NCI-H446 (cell line): ENCODE data around the gene NFIL3.
A peak's percentile ranks its signal among the peaks of the same experiment; 100 is the strongest.
"Not testable (repeated sequence)": the region's sequence is repeated elsewhere in the genome, so short reads cannot be mapped to it uniquely, and the experiment has no call there.

Experiments used
- DNase-seq, 2 experiments: peaks; one replicate each; lab custom pipeline; 2025; lab: John Stamatoyannopoulos, UW

NFIL3 gene, protein sequence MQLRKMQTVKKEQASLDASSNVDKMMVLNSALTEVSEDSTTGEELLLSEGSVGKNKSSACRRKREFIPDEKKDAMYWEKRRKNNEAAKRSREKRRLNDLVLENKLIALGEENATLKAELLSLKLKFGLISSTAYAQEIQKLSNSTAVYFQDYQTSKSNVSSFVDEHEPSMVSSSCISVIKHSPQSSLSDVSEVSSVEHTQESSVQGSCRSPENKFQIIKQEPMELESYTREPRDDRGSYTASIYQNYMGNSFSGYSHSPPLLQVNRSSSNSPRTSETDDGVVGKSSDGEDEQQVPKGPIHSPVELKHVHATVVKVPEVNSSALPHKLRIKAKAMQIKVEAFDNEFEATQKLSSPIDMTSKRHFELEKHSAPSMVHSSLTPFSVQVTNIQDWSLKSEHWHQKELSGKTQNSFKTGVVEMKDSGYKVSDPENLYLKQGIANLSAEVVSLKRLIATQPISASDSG

DNA sequence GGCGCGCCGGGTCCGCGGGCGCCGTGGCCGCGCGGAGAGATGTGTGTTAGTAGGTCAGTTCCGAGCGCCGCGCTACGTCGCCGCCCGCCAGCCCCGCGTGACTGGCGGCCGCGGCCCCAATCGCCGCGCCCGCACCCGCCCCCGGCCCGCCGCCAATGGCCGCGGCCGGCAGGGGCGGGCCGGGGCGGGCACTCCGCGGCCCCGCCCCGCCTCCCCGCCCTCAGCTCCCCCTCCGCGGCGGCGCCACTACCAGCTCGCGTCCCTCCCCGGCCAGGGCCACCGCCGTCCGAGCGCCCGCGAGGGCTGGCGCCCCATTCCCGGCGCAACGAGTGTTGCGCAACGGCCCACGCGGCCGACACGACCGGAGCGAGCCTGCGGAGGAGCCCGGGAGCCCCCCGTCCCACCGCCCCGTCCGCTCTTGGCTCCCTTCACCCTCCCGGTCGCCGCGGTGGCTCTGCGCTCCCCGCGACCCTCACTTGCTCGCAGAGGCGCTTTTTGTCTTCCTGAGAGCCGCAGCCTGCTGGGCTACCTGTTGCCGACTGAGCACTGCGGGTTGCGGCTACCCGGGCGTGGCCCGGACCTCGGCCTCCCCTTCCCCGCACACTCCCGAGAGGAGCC lies at the start of gene NFIL3:
TSS of gene NFIL3 (minus strand) at position 48 of the 618 bp plus-strand sequence. CDS start 13,098 bp downstream, outside the sequence.
- DNase-seq = peak in 1 of 2 experiments; percentile 67

DNA sequence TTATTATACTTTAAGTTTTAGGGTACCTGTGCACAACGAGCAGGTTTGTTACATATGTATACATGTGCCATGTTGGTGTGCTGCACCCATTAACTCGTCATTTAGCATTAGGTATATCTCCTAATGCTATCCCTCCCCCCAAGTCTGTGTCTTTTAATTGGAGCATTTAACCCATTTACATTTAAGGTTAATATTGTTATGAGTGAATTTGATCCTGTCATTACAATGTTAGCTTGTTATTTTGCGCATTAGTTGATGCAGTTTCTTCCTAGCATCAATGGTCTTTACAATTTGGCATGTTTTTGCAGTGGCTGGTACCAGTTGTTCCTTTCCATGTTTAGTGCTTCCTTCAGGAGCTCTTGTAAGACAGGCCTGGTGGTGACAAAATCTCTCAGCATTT lies 47.9 kb upstream of the NFIL3 start:
- not testable (repeated sequence) for DNase-seq

DNA sequence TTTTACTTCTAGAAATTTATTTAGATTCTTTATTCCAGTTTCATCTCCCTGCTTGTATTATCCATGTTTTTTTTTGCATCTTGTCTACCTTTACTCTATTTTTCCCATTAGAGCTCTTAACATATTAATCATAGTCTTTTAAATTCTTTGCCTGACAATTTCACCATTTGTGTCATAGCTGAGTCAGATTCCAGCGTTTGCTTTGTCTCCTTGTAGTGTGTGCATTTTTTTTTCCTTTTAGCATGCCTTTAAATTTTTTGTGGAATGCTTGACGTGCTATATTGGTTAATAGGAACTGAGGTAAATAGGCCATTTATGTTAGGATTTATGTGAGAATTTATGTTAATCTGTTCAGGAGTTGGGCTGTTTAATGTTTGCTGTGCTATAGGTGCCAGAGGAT lies 41.8 kb upstream of the NFIL3 start:
- DNase-seq = no peak

DNA sequence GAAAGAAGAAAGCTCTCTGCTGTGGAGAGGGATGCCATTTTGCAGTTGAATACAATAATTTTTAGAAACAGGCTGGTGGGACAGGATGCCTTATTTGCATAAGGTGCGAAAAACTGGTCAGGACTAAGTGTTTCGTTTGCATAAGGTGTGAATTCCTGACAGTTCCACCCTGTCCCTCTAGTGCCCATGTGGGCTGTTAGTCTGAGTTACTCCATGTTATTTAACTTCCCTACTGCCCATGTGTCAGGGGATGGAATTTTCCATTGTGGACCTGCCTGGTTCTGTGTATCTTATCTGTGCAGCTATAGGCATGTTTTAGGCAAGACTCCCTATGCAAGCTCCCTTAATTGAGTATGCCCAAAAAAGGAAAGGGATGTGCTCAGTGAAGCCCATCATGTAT lies 35.3 kb upstream of the NFIL3 start:
- no peak for DNase-seq

- DNase-seq = no peak
Observed at GRCh38 chr9:91452844-91453243, 29.2 kb upstream of the NFIL3 start.

DNA sequence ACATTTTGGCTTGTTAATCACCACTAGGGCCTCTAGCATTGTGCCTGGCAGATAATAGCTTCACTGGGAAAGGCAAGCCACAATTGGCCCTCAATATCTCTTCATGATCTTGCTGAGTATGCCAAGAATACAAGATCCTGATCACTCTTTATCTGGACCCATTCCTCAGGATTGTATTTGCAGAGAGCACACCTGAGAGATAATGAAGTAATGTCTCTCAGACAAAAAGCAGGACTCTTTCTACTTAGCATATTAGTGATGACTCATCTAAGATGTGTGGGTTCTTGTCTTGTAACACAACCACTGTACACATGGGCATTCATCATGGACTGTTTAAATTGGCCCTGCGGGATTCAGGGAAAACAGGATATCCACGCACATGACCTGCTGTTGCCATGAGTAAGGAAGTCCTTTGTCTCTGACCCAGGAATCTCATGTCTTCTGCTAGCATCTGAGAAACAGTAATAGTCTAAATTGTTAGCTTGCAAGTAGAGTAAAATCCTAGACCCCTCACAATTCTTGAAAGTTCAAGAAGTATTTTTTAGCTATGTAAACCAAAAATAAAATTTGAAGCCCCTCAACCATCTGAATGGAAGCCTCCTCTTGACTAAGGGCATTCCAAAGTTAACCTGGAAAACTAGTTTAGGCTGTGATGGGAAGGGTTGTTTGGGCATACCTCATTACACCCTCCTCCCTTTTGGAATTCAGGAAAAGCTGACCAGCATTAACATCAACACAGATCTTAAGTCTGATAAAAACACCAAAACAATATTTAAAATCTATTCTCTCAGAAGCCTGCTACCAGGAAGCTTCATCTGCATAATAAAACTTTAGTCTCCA lies 28.0 kb upstream of the NFIL3 start:
- DNase-seq = no peak

- DNase-seq = no peak
Observed at GRCh38 chr9:91445135-91445534, 21.5 kb upstream of the NFIL3 start.

DNA sequence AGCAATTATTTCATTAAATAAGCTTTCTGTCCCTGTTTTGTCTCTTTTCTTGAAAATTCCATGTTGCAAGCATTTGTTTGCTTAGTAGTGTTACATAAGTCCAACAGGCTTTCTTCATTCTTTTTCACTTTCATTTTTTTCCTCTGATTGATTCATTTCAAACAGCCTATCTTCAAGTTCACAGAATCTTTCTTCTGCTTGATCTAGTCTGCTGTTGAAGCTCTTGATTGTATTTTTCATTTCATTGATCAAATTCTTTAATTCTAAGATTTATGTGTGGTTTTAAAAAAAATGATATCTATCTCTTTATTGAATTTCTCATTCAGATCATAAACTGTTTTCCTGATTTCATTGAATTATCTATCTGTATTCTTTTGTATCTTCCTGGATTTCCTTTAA lies 20.4 kb upstream of the NFIL3 start:
- DNase-seq = no peak

- no peak for DNase-seq
Observed at GRCh38 chr9:91443321-91443993, 19.8 kb upstream of the NFIL3 start.

DNA sequence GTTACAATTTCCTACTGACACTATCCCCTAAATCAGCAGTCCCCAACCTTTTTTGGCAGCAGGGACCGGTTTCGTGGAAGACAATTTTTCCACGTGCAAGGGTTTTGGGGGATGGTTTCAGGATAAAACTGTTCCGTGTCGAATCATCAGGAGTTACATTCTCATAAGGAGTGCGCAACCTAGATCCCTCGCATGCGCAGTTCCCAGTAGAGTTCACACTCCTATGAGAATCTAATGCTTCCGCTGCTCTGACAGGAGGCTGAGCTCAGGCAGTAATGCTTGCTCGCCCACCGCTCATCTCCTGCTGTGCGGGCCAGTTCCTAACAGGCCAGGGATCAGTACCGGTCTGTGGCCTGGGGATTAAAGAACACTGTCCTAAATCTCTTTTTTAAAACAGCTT lies 13.2 kb upstream of the NFIL3 start:
- no peak for DNase-seq

GRCh38 chr9:91433180-91433579 lies 9.5 kb upstream of the NFIL3 start:
- DNase-seq = peak in 1 of 2 experiments; percentile 1

DNA sequence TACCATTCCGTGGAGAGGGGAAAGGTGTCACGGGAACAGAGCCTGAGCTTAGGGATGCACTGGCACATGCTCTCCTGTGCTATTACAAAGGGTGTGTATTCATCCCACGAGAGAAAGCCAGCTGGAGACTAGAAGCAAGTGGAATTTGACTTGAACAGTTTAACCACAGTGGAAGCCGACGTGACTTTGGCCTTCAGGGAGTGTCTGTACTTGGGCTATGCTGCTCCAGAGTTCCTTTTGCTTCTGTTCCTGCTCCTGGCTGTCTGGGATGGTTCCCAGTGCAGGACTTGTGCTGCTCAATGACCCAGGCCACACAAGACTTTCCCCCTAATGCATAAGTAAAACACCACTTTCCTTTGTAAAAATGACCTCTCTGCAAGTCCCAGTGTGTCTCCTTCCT lies 7.9 kb upstream of the NFIL3 start:
- no peak for DNase-seq

- no peak for DNase-seq
Observed at GRCh38 chr9:91429501-91429900, 5.9 kb upstream of the NFIL3 start.

DNA sequence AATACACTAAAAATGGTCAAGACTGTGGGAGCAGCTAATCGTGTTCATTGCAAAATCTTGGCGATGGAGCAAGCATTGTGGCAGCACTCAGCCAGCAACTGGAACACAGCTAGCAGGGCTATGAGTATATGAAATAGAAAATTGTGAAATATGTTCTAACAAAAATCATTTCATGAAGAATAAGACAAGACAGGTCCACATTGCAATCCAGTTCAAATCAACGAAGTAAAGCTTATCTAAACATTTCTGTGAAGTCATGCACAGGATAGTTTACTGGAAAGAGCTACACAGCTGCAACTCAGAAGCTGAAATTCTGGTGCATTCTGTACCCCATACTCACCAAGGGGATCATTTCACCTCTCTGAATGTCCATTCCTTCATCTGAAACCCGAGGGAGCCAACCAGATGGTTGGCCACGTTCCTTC lies 5.3 kb upstream of the NFIL3 start:
- no peak for DNase-seq

DNA sequence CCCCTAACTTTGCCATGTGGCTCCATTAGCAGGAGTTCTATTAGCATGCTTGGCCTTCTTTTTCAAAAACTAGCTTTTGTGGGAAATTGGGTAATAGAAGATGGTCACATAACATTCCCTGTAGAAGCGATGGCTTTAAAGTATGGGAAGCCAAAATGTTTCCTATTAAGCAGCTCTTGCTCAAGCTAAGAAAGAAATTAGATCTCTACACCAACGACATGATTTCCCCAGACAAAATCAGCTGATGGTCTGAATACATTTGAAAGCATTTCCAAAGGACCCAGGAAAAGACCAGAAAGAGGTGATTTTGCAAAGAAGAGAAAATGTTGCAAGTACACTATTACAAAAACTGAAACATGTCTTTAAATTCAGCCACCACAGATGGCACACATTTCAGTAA lies 4.8 kb upstream of the NFIL3 start:
- DNase-seq = no peak

DNA sequence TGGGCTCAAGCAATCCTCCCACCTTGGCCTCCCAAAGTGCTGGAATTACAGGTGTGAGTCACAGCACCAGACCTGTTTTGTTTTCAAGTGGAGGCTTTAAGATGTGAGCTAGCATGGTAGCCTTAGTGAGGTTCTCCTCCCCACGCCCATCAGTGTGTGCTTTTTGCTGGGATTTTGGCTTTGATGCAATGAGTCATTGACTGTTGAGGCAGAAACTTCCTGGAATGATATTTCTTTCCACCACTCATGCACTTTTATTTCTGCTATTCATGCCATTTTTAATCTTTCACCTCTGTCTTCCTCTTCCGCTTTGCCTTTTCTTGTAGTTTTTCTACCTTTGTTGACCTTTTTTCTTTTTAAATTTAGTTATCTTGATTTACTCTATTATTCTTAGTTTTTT lies 4.2 kb upstream of the NFIL3 start:
- DNase-seq = no peak

GRCh38 chr9:91426123-91426745 lies 2.6 kb upstream of the NFIL3 start:
- no peak for DNase-seq

- DNase-seq = no peak
Observed at GRCh38 chr9:91425271-91425670, 1.6 kb upstream of the NFIL3 start.

DNA sequence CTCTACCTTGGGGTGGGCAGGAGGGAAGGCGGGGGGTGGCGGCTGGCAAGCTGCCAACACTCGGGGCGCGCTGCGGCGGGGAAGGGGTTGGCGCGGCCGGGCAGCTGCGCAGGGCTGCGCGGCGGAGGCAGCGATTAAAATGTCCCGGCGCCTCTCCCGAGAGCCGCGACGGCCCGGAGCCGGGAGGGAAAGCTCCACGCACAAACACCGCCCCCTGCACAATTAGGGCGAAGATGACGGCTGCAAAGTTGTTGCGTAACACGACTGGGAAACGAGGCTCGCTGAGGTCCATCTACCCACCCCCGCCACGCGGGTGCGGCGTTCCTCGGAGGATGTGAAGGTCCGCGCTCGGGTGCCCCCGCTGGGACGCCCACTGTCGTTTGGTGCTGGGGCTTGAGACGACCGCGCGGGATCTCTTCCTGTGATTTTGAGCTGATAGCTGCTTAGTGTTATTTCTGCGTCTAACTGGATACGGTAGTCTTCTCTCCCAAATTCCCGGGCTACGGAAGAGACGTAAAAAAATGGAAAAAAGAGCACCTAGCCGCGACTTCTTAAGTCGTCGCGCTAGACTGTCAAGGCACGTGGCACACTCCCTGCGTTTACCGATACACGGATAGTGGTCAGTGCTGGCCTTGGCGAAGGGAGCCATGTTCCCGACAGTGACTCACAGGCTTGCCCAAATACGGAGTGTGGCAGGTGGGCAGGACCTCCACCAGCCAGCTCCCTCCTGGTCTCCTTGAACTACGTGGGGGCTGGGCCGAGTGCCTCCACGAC lies 958 bp upstream of the NFIL3 start:
- DNase-seq = peak in 1 of 2 experiments; percentile 21
